Hepatic stellate cell (primary cell): ENCODE measurements around the gene ATAD2B.
"Not testable (repeated sequence)": the region's sequence is repeated elsewhere in the genome, so short reads cannot be mapped to it uniquely, and the experiment has no call there.

ENCODE experiments used
- DNase-seq: peaks from one replicate; pipeline ENCODE4 v3.0.0; 2011; ENCODE audit warnings: low spot score

The ATAD2B gene

GRCh38 chr2:23745068-23745725, 181.7 kb downstream of the ATAD2B start:
- DNase-seq, result no peak

DNA sequence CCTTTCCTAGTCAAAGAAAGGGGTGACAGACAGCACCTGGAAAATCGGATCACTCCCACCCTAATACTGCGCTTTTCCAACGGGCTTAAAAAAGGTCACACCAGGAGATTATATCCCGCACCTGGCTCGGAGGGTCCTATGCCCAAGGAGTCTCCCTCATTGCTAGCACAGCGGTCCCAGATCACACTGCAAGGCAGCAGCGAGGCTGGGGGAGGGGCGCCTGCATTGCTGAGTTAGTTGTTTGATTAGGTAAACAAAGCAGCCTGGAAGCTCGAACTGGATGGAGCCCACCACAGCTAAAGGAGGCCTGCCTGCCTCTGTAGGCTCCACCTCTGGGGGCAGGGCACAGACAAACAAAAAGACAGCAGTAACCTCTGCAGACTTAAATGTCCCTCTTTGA, 190.1 kb downstream of the ATAD2B start:
- DNase-seq, result not testable (repeated sequence)

DNA sequence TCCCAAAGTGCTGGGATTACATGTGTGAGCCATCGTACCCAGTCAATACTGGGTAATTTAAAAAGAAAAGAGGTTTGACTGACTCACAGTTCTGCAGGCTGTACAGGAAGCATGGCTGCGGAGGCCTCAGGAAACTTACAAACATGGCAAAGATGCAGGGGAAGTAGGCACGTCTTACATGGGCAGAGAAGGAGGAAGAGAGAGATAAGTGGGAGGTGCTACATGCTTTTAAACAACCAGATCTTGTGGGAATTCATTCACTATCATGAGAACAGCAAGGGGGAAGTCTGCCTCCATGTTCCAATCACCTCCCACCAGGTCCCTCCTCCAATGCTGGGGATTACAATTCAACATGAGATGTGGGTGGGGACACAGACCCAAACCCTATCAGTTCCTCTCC, 192.5 kb downstream of the ATAD2B start:
- no peak for DNase-seq

DNA sequence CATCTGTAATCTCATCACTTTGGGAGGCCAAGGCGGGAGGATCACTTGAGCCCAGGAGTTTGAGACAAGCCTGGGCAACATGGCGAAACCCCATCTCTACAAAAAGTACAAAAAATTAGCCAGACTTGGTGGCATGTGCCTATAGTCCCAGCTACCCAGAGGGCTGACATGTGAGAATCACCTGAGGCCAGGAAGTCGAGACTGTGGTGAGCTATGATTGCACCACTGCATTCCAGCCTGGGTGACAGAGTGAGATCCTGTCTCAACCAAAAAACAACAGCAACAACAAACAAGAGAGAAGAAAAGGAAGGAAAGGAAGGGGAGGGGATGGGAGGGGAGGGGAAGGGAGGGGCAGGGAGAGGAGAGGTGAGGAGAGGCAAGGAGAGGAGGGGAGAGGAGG, 203.9 kb downstream of the ATAD2B start:
- not testable (repeated sequence) for DNase-seq

DNA sequence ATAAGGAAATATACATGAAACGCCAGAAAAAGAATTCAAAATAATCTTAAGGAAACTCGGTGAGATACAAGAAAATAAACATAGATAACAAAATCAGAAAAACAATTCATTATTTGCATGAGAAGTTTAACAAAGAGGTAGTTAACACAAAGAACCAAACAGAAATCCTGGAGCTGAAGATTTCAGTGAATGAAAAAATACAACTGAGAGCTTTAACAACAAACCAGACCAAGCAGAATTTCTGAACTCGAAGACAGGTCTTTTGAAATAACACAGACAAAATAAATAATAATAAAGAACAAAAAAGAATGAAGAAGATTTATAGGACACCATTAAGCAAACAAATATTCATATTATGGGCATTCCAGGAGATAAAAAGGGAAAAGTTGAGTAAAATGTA, 204.7 kb downstream of the ATAD2B start:
- no peak for DNase-seq

- no peak for DNase-seq
Measured at GRCh38 chr2:23721454-23721826, 205.5 kb downstream of the ATAD2B start.

DNA sequence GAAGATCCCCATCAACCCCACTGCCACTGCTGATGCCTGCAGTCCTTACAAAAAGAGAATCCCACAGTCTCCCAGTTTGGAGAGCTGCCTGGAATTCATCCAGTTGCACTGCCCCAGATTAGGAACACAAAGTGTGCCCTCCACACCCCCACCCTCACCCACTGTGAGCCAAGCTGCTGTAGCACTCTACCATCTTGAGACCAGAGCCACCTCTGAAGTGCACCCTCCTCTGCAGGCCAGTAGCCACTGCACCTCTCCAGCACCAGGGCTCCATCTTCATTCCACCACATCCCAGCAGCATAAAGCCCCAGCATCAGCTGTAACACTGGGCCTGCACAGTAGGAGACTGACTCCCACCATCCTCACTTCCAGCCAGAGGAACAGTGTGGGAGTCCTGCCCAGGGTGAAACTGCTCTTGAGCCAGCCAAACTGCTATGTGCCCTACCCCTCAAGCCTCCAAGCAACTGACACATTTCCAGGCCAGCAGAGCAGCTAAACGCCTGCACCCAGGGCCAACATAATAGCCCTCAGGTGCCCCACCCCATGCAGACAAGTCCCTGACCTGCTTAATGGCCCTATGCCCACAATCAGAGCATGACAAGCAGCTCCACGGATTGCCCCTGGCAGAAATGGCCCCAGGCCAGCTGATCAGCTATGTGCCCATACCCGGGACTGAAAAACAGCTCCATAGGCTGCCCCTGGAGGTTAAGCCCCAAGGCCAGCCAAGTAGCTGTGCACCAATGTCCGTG, 206.0 kb downstream of the ATAD2B start:
- DNase-seq, result no peak

GRCh38 chr2:23719716-23720115, 207.2 kb downstream of the ATAD2B start:
- no peak for DNase-seq

DNA sequence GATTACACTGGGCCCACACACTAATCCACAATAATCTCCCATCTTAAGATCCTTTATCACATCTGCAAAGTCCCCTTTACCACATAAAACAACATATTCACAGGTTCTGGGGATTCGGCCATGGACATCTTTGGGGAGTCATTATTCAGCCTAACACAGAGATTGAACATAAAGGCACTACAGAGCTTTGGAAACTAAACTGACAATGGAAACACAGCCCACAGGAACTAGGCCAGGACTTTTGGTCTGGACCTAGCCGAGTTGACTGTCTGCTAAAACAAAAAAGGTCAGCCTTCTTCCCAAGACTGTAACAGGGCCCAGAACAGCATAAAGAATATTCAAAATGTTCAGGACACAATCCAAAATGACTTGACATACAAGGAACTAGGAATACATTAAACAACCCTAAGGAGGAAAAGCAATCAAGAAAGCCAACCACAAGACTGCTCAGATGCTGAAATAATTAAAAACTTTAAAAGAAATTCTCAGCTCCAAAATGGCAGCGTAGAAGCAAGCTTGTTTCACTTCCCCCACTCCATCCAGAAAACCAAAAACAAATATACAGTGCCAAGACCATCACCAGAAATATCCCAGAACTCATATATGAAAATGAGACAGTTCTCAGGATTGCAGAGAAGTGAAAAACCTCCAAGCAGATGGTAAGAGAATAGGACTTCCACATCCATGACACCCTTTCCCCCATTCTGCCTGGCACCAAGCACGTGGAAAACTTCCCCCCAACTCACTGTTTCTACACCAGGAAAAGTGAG, 207.8 kb downstream of the ATAD2B start:
- DNase-seq, result no peak

DNA sequence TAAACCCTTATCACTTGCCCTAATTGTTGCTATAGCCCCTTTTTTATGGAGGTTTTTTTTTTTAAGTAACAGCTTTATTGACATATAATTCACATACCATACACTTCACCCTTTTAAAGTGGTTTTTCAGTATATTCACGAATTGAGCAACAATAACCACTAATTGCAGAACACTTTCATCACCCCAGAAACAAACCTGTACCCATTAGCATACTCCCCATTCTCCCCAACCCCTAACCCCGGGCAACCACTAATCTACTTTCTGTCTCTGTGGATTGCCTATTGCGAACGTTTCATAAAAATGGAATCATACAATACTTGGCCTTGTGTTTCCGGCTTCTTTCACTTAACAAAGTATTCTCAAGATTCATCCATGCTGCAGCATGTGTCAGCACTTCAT, 213.6 kb downstream of the ATAD2B start:
- no peak for DNase-seq

DNA sequence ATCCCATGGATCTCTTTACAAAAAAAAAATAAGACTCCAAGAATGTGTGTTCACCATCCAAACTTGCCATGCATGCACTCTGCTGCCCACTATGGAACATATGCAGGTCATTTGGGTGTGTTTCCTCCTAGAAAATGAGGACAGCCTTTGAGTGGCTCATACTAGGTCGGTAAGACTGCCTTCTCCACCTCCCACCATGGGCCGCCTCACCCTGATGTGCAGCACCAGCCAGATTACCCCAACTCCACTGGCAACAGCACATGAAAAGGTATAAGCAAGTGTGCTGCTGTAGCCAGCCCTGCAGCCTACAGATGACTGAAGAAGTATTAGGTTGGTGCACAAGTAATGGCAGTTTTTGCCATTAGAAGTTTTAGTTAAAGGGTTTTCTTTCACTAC, 214.2 kb downstream of the ATAD2B start:
- no peak for DNase-seq

GRCh38 chr2:23711979-23712755, 214.8 kb downstream of the ATAD2B start:
- DNase-seq, result peak; percentile 65

- DNase-seq, result no peak
Measured at GRCh38 chr2:23709311-23709710, 217.6 kb downstream of the ATAD2B start.

DNA sequence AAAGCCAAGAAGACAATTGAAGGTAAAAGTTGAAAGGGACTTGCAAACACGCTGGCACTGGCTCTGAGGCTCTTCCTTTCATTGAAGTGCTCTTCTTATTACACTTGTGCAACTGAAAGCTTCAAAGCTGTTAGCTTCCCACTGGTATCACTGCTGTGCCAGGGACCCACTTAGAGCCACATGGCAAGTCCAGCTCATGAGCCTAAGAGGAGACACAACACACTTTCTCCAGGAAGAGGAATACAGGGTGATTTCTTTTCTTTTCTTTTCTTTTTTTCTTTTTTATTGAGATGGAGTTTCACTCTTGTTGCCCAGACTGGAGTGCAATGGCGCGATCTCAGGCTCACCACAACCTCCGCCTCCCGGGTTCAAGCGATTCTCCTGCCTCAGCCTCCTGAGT, 218.2 kb downstream of the ATAD2B start:
- DNase-seq, result no peak

DNA sequence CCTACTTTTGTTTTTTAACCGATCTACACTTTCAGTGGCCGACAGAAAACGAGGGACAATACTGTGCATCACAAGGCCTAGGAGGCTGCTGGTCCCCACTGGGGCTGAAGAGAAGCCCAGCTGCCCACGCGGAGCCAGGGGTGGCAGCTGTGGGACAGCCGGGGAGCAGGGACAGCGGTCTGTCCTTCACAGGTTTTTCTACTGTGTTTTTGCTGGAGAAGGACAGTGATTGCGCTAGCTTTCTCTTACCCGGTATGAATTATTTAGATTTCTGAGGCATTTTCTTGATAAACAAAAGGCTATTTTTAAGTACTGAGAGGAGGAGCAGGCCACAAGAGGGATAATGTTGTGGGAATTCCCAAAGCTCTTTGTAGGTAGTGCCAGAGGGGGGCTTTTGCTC, 219.8 kb downstream of the ATAD2B start:
- peak; percentile 48 for DNase-seq

- DNase-seq, result no peak
Measured at GRCh38 chr2:23706613-23707078, 220.3 kb downstream of the ATAD2B start.

DNA sequence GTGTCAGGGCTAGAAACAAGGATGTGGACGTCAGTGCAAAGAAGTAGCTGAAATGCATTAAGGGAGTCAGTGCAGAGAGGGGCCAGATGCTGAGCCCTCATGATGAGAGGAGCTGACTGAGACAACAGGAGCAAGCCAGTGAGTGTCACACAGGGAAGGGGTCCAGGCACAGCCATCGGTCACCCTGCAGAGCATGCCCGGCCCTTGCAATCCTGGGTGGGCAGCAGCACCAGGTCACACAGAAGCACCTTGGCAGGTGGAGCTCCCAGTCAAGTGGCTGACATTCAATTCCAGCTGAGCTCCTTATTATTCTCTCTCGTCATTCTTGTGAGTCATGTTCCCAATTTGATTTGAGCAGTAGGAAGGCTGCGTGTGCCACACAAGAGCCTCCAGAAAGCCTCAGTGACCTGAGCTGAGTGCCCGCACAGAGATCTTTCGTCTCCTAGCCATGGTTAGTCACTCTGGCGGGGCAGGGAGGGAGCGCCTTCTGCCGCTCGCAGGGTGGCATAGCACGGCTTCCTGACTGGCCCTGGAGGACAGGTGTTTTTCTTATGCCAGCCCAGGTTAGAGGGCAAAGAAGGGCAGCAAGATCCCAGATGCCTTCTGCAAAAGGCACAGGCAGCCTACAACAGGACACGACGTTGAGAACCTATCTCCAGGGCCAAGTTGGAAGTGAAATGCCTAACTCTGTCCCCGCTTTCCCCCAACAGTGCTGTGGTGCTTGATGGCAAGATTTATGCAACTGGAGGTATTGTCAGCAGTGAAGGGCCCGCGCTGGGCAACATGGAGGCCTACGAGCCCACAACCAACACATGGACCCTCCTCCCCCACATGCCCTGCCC, 220.9 kb downstream of the ATAD2B start:
- no peak for DNase-seq

DNA sequence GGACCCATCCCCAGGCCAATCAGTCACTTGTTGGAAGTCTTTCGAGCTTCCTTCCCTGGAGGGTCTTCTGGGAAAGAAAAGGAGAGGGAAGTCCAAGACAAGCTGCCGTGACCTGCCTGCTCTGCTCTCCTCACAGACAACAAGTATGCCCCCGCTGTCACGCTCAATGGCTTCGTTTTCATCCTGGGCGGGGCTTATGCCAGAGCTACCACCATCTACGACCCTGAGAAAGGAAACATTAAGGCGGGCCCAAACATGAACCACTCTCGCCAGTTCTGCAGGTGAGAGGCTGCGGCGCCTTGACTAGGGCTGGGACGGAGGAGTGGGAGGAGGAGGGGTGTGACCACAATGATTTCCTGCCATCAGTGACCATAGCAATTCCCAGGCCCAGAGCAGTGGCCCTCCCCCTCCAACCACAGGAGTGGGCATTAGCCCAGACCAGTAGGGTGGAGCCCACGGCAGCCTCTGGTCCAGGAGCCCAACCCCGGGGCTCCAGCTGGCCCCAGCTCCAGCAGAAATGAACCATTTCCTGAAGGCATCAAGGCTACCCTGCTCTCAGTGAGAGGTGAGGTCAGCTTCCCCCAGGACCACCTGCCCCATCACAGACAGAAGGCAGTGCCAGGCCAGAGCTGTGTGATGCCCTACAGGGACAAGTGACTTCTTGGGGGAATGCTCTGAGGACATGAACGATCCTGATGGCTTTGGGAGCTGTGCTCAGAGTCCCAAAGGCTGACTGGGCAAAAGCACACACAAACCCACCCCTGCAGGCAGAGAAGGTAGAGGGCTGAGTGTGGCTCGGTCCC, 223.1 kb downstream of the ATAD2B start:
- no peak for DNase-seq

GRCh38 chr2:23703037-23703582, 223.8 kb downstream of the ATAD2B start:
- no peak for DNase-seq

DNA sequence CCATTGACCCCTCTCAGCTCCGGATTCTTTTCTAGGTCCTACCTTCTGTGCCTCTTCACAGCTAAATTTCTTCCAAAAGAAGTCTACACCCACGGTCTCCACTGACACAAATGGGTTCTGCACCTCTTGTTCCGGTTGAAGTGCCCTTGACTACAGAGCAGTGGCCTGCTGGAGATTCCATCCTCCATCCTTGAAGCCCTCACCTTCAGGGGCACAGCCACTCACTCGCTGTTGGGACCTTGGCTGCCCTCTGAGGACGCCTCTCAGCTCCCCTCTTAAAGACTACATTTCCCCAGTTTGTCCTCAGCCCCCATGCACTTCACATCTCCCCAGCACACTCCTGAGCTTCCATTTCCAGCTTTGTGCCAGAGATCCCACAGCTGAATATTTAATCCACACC, 226.3 kb downstream of the ATAD2B start:
- no peak for DNase-seq
